CD4-positive, alpha-beta T cell (primary cell): ENCODE measurements around the gene HOXC11. TPM values are rescaled to one million over a fixed set of nuclear protein-coding genes. Genes with fewer than 3 reads are reported as not detected.

Experiments
- ATAC-seq: fragments of 200-7000 bp; cut with Tn5 transposase; one replicate; pipeline ENCODE4 v1.10.0; 2022; ENCODE audit warnings: mild to moderate bottlenecking; ENCODE audit not compliant: poor library complexity
- CTCF ChIA-PET: fragments of 350-600 bp; sonication (Branson Sonifier 250); formaldehyde crosslinking; loops from one replicate; lab custom pipeline; 2021; ENCODE audit warnings: antibody characterized with exemption, inconsistent platforms; lab: Charles Lee
- POLR2A ChIA-PET: fragments of 350-600 bp; sonication (Branson Sonifier 250); formaldehyde crosslinking; loops from one replicate; lab custom pipeline; 2021; ENCODE audit warnings: antibody characterized with exemption, inconsistent platforms; lab: Charles Lee
- DNase-seq, 14 experiments: peaks; one replicate each; pipeline ENCODE4 v3.0.0-alpha.2; 2013 to 2020; ENCODE audit warnings: mixed read lengths in 2 of 14
- H3K27ac ChIP-seq, 2 donors: one replicate each; pipeline versions ENCODE4 v1.5.1 to v1.7.0; 2013; ENCODE audit warnings: low read length in 2 of 2, low read depth in 1 of 2, mild to moderate bottlenecking in 1 of 2
- H3K27me3 ChIP-seq, 2 experiments: 1 replicate in 1 of 2; 2 replicates in 1 of 2; pipeline versions ENCODE4 v1.6.1 to v1.7.0; 2013; ENCODE audit warnings: low read length in 2 of 2, control low read depth in 1 of 2, mild to moderate bottlenecking in 1 of 2, moderate library complexity in 1 of 2; ENCODE audit not compliant: insufficient read depth in 2 of 2, control insufficient read depth in 1 of 2
- H3K36me3 ChIP-seq: one replicate; pipeline ENCODE4 v1.6.1; 2013; ENCODE audit warnings: low read length, control low read depth; ENCODE audit not compliant: insufficient read depth
- H3K4me1 ChIP-seq: one replicate; pipeline ENCODE4 v1.6.1; 2013; ENCODE audit warnings: low read length, control low read depth; ENCODE audit not compliant: insufficient read depth
- H3K4me3 ChIP-seq: one replicate; pipeline ENCODE4 v1.5.1; 2013; ENCODE audit warnings: mild to moderate bottlenecking, low read length, moderate library complexity
- H3K9me3 ChIP-seq, 2 experiments: 1 replicate in 1 of 2; 2 replicates in 1 of 2; pipeline versions ENCODE4 v1.6.1 to v1.7.0; 2013; ENCODE audit warnings: low read length in 2 of 2, mild to moderate bottlenecking in 2 of 2, control low read depth in 1 of 2, moderate library complexity in 1 of 2; ENCODE audit not compliant: control insufficient read depth in 1 of 2, insufficient read depth in 1 of 2
- H3K27ac Mint-ChIP-seq: one replicate; pipeline ENCODE4 v1.8.0; 2020; ENCODE audit warnings: mixed read lengths
- H3K27me3 Mint-ChIP-seq: one replicate; pipeline ENCODE4 v1.8.0; 2021; ENCODE audit warnings: mixed read lengths
- H3K36me3 Mint-ChIP-seq: one replicate; pipeline ENCODE4 v1.8.0; 2021; ENCODE audit warnings: low read depth, mixed read lengths
- H3K4me1 Mint-ChIP-seq: one replicate; pipeline ENCODE4 v1.8.0; 2021; ENCODE audit warnings: low read depth, mixed read lengths
- H3K4me3 Mint-ChIP-seq: one replicate; pipeline ENCODE4 v1.8.0; 2020; ENCODE audit warnings: mild to moderate bottlenecking, mixed read lengths
- H3K9me3 Mint-ChIP-seq: one replicate; pipeline ENCODE4 v1.8.0; 2020; ENCODE audit warnings: mixed read lengths
- intact Hi-C, 2 experiments: fragments of 100-400 bp; cut with DNase I in 1 of 2; cut with micrococcal nuclease in 1 of 2; formaldehyde crosslinking; loops; one replicate each; pipeline versions ENCODE4 v1.15.1 to v1.9.0; 2023 to 2025; cut with DNase I, micrococcal nuclease
- total RNA-seq, 174 experiments: library from RNA in 2 of 174; stranded (reverse) in 2 of 174; gene quantifications; one replicate each; pipeline ENCODE4 v1.2.3 and lab custom pipeline; 2021 to 2026
- TF ChIP-seq, protein P1 (sequence below): fragments of 200-600 bp; IDR thresholded peaks from one replicate; pipeline ENCODE4 v1.8.0; 2022; ENCODE audit warnings: antibody characterized with exemption, mild to moderate bottlenecking

Gene HOXC11
- total RNA-seq, 2 experiments from 2014 or later = not detected

DNA sequence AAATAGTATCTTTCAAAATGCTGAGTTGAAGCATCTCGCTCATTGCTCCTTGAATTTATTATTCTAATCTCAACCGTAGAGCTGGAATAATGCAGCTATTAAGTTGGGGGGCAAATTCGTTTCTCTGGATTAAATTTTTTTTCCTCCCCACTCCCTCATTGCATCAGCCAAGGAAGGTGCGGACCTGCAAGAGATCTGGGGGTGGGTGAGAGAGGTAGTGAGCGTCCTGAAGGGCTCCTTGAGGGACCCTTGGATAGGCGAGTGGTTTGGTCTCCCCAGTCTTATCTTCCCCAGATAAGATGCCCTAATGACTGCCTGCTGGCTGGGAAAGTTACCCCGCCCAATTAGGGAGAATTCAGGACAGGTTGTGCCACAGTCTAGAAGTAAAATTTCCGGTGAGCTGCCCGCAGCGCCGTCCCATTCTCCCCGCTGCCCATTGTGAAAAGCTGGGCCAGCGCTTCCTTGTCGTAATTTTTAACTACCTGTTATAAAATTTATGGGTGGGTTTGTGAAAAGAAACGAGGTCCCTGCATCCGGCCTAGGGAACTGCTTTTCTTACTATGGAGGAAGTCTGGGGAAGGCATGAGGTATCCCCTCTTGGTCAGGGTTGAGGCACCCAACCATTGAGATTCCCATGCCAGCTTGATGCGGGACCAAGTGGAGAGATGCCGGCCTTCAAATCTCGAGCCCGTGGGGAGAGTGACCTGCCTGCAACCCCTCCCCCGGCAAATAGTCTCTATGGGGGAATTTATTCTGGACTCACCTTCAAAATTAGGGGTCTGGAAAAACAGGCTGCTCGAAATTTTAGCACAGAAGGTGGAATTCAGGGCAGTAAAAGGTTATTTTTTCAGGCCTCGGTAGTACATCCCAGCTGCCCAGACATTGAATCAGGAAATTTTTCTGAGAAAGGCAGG, 42.3 kb downstream of the HOXC11 start:
- DNase-seq = no peak
- H3K36me3 ChIP-seq = no peaks in the 10 kb centered on the region
- no peak overlapping the region for H3K27ac Mint-ChIP-seq
- no peak overlapping the region for H3K27ac ChIP-seq
- H3K9me3 ChIP-seq = peaks cover 0 to 30% of the 10 kb centered on the region in 2 experiments
- POLR2A ChIA-PET = interaction anchor here (1.7 to 2.1 kb wide), 2 partner anchors 38 to 172 kb away, joined by 4 to 6 read pairs; partner anchors contain the start of gene HOXC4
- peak overlapping the region; percentile 56 for H3K4me3 Mint-ChIP-seq
- CTCF ChIA-PET = interaction anchor here (0.8 to 2.0 kb wide), 3 partner anchors 10 to 192 kb away, joined by 3 to 6 read pairs (median 4); no protein-coding TSS in a partner anchor
- TF ChIP-seq, protein P1, sequence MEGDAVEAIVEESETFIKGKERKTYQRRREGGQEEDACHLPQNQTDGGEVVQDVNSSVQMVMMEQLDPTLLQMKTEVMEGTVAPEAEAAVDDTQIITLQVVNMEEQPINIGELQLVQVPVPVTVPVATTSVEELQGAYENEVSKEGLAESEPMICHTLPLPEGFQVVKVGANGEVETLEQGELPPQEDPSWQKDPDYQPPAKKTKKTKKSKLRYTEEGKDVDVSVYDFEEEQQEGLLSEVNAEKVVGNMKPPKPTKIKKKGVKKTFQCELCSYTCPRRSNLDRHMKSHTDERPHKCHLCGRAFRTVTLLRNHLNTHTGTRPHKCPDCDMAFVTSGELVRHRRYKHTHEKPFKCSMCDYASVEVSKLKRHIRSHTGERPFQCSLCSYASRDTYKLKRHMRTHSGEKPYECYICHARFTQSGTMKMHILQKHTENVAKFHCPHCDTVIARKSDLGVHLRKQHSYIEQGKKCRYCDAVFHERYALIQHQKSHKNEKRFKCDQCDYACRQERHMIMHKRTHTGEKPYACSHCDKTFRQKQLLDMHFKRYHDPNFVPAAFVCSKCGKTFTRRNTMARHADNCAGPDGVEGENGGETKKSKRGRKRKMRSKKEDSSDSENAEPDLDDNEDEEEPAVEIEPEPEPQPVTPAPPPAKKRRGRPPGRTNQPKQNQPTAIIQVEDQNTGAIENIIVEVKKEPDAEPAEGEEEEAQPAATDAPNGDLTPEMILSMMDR = no peak
- no peaks in the 10 kb centered on the region for H3K9me3 Mint-ChIP-seq
- peaks cover 93% of the 10 kb centered on the region for H3K27me3 Mint-ChIP-seq
- H3K27me3 ChIP-seq = peaks cover 88 to 95% of the 10 kb centered on the region in 2 experiments
- peaks cover 31% of the 10 kb centered on the region for H3K4me1 Mint-ChIP-seq
- no peak overlapping the region for H3K4me3 ChIP-seq
- H3K4me1 ChIP-seq = peaks cover 48% of the 10 kb centered on the region
- ATAC-seq = no peak
- H3K36me3 Mint-ChIP-seq = no peaks in the 10 kb centered on the region
- intact Hi-C loops = loop anchor here in 1 of 2 experiments (2.0 kb wide), 1 partner anchor 14 kb away; the partner anchor contains the start of gene HOXC6

DNA sequence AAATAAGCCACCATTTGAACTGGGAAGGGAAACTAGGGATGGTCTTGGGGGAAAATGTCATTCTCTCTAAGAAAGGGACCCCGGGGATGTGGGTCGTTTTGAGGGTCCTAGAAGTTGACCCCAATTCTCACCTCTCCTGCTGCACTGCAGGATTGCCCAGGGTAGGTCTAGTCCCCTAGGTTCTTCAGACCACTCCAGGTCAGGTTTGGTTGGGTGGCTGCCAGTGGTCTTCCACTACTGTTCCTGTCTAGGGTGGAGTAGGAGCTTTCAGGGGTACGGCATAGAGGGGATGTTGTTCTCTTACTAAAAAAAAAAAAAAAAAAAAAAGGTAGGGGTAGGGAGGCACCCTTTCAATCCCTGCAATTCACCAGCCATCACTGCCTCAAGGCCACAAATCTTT, 43.1 kb downstream of the HOXC11 start:
- ChIA-PET CTCF (interaction anchor here (0.6 to 2.0 kb wide), 5 partner anchors 11 to 191 kb away, joined by 3 to 6 read pairs (median 3); no protein-coding TSS in a partner anchor), POLR2A (interaction anchor here (0.9 to 2.1 kb wide), 3 partner anchors 10 to 171 kb away, joined by 4 to 6 read pairs (median 5); partner anchors contain the start of gene HOXC4)
- intact Hi-C loops = no loop called here
- Mint-ChIP-seq H3K4me1 (peaks cover 25% of the 10 kb centered on the region), H3K27ac (no peak overlapping the region), H3K4me3 (no peak overlapping the region), H3K9me3 (no peaks in the 10 kb centered on the region), H3K27me3 (peaks cover 93% of the 10 kb centered on the region), H3K36me3 (no peaks in the 10 kb centered on the region)
- Histone ChIP-seq H3K36me3 (no peaks in the 10 kb centered on the region), H3K27me3 (peaks cover 88 to 93% of the 10 kb centered on the region in 2 experiments), H3K9me3 (peaks cover 0 to 29% of the 10 kb centered on the region in 2 experiments), H3K4me3 (no peak overlapping the region), H3K27ac (no peak overlapping the region), H3K4me1 (peaks cover 47% of the 10 kb centered on the region)
- TF ChIP-seq, protein P1 = no peak
- DNase-seq = no peak
- no peak for ATAC-seq

DNA sequence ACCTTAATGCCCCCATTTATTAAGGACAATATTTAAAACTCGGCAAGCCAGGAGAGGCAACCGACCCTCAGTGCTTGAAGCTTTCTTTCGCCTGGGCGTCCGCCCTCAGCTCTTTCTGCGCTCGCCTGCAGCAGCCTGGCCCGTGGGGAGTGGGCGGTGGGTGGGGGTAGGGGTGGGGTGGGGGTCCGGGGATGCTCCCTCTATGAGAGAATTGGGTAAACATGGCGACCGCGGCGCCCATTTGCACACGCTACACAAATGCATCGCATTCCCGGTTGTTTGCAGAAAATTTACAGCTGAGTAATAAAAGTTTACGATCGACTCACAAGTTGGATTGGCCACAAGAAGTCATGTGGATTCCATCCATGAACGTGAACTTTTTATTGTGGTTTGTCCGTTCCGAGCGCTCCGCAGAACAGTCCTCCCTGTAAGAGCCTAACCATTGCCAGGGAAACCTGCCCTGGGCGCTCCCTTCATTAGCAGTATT, 43.6 kb downstream of the HOXC11 start:
- Mint-ChIP-seq H3K9me3 (no peaks in the 10 kb centered on the region), H3K4me1 (peaks cover 21% of the 10 kb centered on the region), H3K27me3 (peaks cover 93% of the 10 kb centered on the region), H3K4me3 (no peak overlapping the region), H3K27ac (no peak overlapping the region), H3K36me3 (no peaks in the 10 kb centered on the region)
- DNase-seq (no peak), ATAC-seq (no peak)
- Histone ChIP-seq H3K36me3 (no peaks in the 10 kb centered on the region), H3K27me3 (peaks cover 88 to 93% of the 10 kb centered on the region in 2 experiments), H3K4me1 (peaks cover 42% of the 10 kb centered on the region), H3K27ac (no peak overlapping the region), H3K9me3 (peaks cover 0 to 29% of the 10 kb centered on the region in 2 experiments), H3K4me3 (no peak overlapping the region)
- ChIA-PET CTCF (interaction anchor here (0.6 to 2.0 kb wide), 6 partner anchors 11 to 185 kb away, joined by 3 to 6 read pairs (median 3); partner anchors contain the start of gene SMUG1), POLR2A (interaction anchor here (0.9 to 2.1 kb wide), 3 partner anchors 10 to 171 kb away, joined by 4 to 6 read pairs (median 5); partner anchors contain the start of gene HOXC4)
- intact Hi-C loops = no loop called here
- TF ChIP-seq, protein P1 = no peak
